HepG2 (cell line): ENCODE results near the gene ZGRF1.

ENCODE experiments used
- CHD2 ChIP-seq: IDR thresholded peaks from 2 replicates; pipeline ENCODE4 v1.6.1; 2011; ENCODE audit warnings: low read depth, low read length, improper control_type of control experiment
- CTCF ChIP-seq: sonication (generic); formaldehyde crosslinking; IDR thresholded peaks from 2 replicates; pipeline ENCODE4 v1.5.0; 2020; ENCODE audit warnings: mild to moderate bottlenecking, missing genetic modification reagents, moderate library complexity
- DNMT1 ChIP-seq: sonication (generic); formaldehyde crosslinking; IDR thresholded peaks from 2 replicates; pipeline ENCODE4 v1.5.1; 2020; ENCODE audit warnings: mild to moderate bottlenecking, missing genetic modification reagents
- FOXA1 ChIP-seq, 2 experiments: fragments of 450-650 bp in 1 of 2; sonication (generic) in 1 of 2; formaldehyde crosslinking in 1 of 2; IDR thresholded peaks; 2 replicates each; pipeline versions ENCODE4 v1.4.0 to v1.6.1; 2016 to 2020; ENCODE audit warnings: missing genetic modification reagents in 1 of 2
- JUND ChIP-seq: sonication (generic); formaldehyde crosslinking; IDR thresholded peaks from 2 replicates; pipeline ENCODE4 v1.8.0; 2022; ENCODE audit warnings: mild to moderate bottlenecking, missing genetic modification reagents
- PRPF4 ChIP-seq: fragments of 200-400 bp; formaldehyde crosslinking; IDR thresholded peaks from 2 replicates; pipeline ENCODE4 v1.6.1; 2016; ENCODE audit warnings: low read length, low read depth; ENCODE audit not compliant: poor library complexity, severe bottlenecking
- SUZ12 ChIP-seq: fragments of 150-350 bp; IDR thresholded peaks from 2 replicates; pipeline ENCODE4 v1.6.1; 2014; ENCODE audit warnings: low read depth, low read length
- TBL1XR1 ChIP-seq: fragments of 150-350 bp; IDR thresholded peaks from 2 replicates; pipeline ENCODE4 v1.6.1; 2014; ENCODE audit warnings: borderline replicate concordance, low read length; ENCODE audit not compliant: partially characterized antibody
- TEAD2 ChIP-seq: sonication (generic); formaldehyde crosslinking; IDR thresholded peaks from 2 replicates; pipeline ENCODE4 v1.9.0; 2021; ENCODE audit warnings: missing genetic modification reagents
- U2AF2 ChIP-seq: fragments of 200-400 bp; formaldehyde crosslinking; IDR thresholded peaks from 2 replicates; pipeline ENCODE4 v1.6.1; 2017; ENCODE audit warnings: low read depth, mild to moderate bottlenecking, low read length
- TF ChIP-seq, protein P1 (sequence below): sonication (generic); formaldehyde crosslinking; IDR thresholded peaks from 2 replicates; pipeline ENCODE4 v1.5.1; 2020; ENCODE audit warnings: missing genetic modification reagents, mild to moderate bottlenecking, borderline replicate concordance

DNA sequence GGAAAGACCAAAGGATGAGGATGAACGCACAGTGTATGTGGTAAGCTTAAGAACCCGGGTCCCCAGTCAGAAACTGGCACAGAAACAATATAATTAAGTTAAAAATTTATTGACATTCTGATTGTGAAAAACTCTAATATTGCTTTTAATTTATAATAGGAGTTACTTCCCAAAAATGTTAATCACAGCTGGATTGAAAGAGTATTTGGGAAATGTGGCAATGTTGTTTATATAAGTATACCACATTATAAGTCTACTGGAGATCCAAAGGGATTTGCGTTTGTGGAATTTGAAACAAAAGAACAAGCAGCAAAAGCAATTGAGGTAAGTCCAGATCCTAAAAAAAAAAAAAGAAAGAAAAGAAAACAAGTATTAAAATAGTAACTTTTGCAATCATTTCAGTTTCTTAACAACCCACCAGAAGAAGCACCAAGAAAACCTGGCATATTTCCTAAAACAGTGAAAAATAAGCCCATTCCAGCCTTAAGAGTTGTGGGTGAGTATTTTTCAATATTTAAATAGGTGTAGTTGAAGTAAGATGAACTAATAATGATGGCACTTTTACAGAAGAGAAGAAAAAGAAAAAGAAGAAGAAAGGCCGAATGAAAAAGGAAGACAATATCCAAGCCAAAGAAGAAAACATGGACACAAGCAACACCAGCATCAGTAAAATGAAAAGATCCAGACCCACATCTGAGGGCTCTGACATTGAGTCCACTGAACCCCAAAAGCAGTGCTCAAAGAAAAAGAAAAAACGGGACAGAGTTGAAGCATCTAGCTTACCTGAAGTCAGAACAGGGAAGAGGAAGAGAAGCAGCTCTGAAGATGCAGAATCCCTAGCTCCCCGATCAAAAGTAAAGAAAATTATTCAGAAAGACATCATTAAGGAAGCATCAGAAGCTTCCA, 10.2 kb upstream of the ZGRF1 start:
- no peak for TF ChIP-seq PRPF4
- TF ChIP-seq FOXA1 (IDR thresholded peaks at IDR 0.05): no peak
- TF ChIP-seq FOXA1 (CRISPR knock-in tag; IDR thresholded peaks at IDR 0.05): no peak
- no peak for TF ChIP-seq JUND (CRISPR knock-in tag)
- no peak for TF ChIP-seq CTCF (CRISPR knock-in tag)
- no peak for TF ChIP-seq TEAD2 (CRISPR knock-in tag)
- TF ChIP-seq SUZ12: no peak
- no peak for TF ChIP-seq TBL1XR1
- no peak for TF ChIP-seq U2AF2
- no peak for TF ChIP-seq CHD2
- TF ChIP-seq, protein P1, sequence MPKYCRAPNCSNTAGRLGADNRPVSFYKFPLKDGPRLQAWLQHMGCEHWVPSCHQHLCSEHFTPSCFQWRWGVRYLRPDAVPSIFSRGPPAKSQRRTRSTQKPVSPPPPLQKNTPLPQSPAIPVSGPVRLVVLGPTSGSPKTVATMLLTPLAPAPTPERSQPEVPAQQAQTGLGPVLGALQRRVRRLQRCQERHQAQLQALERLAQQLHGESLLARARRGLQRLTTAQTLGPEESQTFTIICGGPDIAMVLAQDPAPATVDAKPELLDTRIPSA: no peak
- TF ChIP-seq DNMT1 (CRISPR knock-in tag): no peak
